NT2/D1 (cell line): ENCODE measurements around the gene IPO5.

Source experiments
- YY1 ChIP-seq: IDR thresholded peaks from 2 replicates; pipeline ENCODE4 v1.6.1; 2011; ENCODE audit not compliant: insufficient read length, insufficient read depth
- ZNF274 ChIP-seq: IDR thresholded peaks from 2 replicates; pipeline ENCODE4 v1.6.1; 2011; ENCODE audit warnings: mild to moderate bottlenecking, low read depth, low read length

DNA sequence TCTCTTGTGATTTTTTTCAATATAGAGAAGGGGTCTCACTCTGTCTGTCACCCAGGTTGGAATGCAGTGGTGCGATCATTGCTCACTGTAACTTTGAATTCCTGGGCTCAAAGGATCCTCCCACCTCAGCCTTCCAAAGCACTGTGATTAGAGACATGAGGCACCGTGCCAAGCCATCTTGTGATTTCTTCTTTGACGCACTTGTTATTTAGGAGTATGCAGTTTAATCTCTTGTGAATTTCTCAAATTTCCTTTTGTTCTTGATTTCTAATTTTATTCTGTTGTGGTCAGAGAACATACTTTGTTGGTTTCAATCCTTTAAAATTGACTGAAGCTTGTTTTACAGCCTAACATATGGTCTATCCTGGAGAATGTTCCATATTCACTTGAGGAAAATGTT is 14.5 kb downstream of the IPO5 start:
- no peak for TF ChIP-seq YY1
- no peak for TF ChIP-seq ZNF274
